ENCODE measurements around the gene KATNB1. TPM values are rescaled to one million over a fixed set of nuclear protein-coding genes. Genes with fewer than 3 reads are reported as not detected.

Gene KATNB1
- polyA plus RNA-seq, 1 of the 3 experiments (the other 2 are of a cell fraction): 43.7 TPM

DNA sequence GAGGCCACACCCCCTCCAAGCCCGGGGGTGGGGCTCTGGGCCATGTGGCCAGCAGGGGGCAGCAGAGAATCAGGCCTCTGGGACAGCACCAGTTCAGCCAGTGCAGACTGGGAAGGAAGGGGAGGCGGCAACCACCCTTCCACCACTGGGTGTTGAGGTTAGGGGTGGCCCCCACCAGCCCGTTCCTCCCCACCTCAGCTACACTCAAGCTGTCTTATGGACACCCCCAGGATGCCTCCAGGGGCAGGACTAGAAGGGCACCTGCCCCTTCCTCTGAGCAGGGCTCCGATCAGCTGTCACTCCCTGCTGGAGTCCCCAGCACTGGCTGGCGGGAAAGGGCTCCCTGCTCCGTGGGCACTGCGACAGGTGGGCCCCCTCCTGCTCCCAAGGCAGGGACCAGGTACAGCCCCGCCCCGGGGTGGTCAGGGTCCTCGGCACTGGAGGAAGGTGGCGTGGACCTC lies 21.8 kb downstream of the KATNB1 start:
- Histone ChIP-seq H3K36me3 (replicated peaks in 1 of 2; ENCODE audit: control insufficient read depth in 1 of 2, insufficient read depth in 2 of 2, low read length in 1 of 2) (peaks cover 0 to 54% of the 10 kb centered on the region in 2 experiments), H3K27ac (ENCODE audit: low read depth in 2 of 2, low read length in 1 of 2) (no peak overlapping the region), H3F3A (replicated peaks; ENCODE audit: insufficient read depth) (peaks cover 6% of the 10 kb centered on the region), H4K20me1 (ENCODE audit: insufficient read depth) (0 out of 2 replicates have a peak, but pooled peaks cover 2% of the 10 kb centered on the region), H3K9me2 (no peaks in the 10 kb centered on the region), H3K4me2 (no peak overlapping the region), H3K4me3 (ENCODE audit: low read depth in 2 of 2, low read length in 1 of 2) (peak overlapping the region in 1 of 2 experiments; percentile 17; a peak in 1 of 4 replicates), H3K9ac (no peak overlapping the region), H3K79me2 (ENCODE audit: insufficient read depth) (no peaks in the 10 kb centered on the region), H3K4me1 (ENCODE audit: control insufficient read depth in 1 of 2, insufficient read depth in 2 of 2, low read depth in 1 of 2, low read length in 1 of 2) (no peaks in the 10 kb centered on the region), H3K27me3 (ENCODE audit: insufficient read depth) (no peaks in the 10 kb centered on the region), H2AFZ (ENCODE audit: low read depth) (no peak overlapping the region), H3K9me3 (no peaks in the 10 kb centered on the region)
- WGBS (ENCODE audit: low lambda C conversion rate): 80% methylated on average over 2 of the region's 11 CpGs
- DNase-seq: peak; percentile 97
- CTCF ChIA-PET: interaction anchor here (0.5 to 4.8 kb wide), 43 partner anchors 8 to 561 kb away, joined by 3 to 57 read pairs (median 4); partner anchors contain the start of gene KATNB1
- POLR2A ChIA-PET: no interaction called here
- TF ChIP-seq RAD21 (IDR thresholded peaks at IDR 0.05; ENCODE audit: low read length): peak; percentile 84
- TF ChIP-seq, protein P1, sequence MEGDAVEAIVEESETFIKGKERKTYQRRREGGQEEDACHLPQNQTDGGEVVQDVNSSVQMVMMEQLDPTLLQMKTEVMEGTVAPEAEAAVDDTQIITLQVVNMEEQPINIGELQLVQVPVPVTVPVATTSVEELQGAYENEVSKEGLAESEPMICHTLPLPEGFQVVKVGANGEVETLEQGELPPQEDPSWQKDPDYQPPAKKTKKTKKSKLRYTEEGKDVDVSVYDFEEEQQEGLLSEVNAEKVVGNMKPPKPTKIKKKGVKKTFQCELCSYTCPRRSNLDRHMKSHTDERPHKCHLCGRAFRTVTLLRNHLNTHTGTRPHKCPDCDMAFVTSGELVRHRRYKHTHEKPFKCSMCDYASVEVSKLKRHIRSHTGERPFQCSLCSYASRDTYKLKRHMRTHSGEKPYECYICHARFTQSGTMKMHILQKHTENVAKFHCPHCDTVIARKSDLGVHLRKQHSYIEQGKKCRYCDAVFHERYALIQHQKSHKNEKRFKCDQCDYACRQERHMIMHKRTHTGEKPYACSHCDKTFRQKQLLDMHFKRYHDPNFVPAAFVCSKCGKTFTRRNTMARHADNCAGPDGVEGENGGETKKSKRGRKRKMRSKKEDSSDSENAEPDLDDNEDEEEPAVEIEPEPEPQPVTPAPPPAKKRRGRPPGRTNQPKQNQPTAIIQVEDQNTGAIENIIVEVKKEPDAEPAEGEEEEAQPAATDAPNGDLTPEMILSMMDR (IDR thresholded peaks at IDR 0.05): peak; percentile 92
- TF ChIP-seq EP300 (IDR thresholded peaks at IDR 0.05; ENCODE audit: borderline replicate concordance in 1 of 2, low read depth in 1 of 2, low read length in 1 of 2): no peak
- no peak for TF ChIP-seq TAF1 (IDR thresholded peaks at IDR 0.05; ENCODE audit: borderline replicate concordance, low read depth, low read length)
- TF ChIP-seq, protein P2, sequence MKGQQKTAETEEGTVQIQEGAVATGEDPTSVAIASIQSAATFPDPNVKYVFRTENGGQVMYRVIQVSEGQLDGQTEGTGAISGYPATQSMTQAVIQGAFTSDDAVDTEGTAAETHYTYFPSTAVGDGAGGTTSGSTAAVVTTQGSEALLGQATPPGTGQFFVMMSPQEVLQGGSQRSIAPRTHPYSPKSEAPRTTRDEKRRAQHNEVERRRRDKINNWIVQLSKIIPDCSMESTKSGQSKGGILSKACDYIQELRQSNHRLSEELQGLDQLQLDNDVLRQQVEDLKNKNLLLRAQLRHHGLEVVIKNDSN (IDR thresholded peaks at IDR 0.05; ENCODE audit: borderline replicate concordance, low read depth): no peak
- no peak for TF ChIP-seq NFIC (IDR thresholded peaks at IDR 0.05; ENCODE audit: borderline replicate concordance)
- no peak for TF ChIP-seq SIN3A (IDR thresholded peaks at IDR 0.05; ENCODE audit: borderline replicate concordance, low read depth, low read length)
- TF ChIP-seq, protein P3, sequence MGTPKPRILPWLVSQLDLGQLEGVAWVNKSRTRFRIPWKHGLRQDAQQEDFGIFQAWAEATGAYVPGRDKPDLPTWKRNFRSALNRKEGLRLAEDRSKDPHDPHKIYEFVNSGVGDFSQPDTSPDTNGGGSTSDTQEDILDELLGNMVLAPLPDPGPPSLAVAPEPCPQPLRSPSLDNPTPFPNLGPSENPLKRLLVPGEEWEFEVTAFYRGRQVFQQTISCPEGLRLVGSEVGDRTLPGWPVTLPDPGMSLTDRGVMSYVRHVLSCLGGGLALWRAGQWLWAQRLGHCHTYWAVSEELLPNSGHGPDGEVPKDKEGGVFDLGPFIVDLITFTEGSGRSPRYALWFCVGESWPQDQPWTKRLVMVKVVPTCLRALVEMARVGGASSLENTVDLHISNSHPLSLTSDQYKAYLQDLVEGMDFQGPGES (IDR thresholded peaks at IDR 0.05; ENCODE audit: low read depth, low read length): no peak
- TF ChIP-seq RFX5 (IDR thresholded peaks at IDR 0.05; ENCODE audit: low read length): no peak
- peak; percentile 85 for TF ChIP-seq SMC3 (IDR thresholded peaks at IDR 0.05; ENCODE audit: low read depth, low read length)
- TF ChIP-seq, protein P4, sequence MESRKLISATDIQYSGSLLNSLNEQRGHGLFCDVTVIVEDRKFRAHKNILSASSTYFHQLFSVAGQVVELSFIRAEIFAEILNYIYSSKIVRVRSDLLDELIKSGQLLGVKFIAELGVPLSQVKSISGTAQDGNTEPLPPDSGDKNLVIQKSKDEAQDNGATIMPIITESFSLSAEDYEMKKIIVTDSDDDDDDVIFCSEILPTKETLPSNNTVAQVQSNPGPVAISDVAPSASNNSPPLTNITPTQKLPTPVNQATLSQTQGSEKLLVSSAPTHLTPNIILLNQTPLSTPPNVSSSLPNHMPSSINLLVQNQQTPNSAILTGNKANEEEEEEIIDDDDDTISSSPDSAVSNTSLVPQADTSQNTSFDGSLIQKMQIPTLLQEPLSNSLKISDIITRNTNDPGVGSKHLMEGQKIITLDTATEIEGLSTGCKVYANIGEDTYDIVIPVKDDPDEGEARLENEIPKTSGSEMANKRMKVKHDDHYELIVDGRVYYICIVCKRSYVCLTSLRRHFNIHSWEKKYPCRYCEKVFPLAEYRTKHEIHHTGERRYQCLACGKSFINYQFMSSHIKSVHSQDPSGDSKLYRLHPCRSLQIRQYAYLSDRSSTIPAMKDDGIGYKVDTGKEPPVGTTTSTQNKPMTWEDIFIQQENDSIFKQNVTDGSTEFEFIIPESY (IDR thresholded peaks at IDR 0.05; ENCODE audit: borderline replicate concordance, low read depth): no peak
- no peak for TF ChIP-seq YY1 (IDR thresholded peaks at IDR 0.05; ENCODE audit: low read depth)
- TF ChIP-seq RXRA (IDR thresholded peaks at IDR 0.05; ENCODE audit: borderline replicate concordance, low read depth): no peak
- TF ChIP-seq MEF2A (IDR thresholded peaks at IDR 0.05; ENCODE audit: borderline replicate concordance, low read depth): no peak
- TF ChIP-seq ELF1 (IDR thresholded peaks at IDR 0.05): no peak
- no peak for TF ChIP-seq NRF1 (IDR thresholded peaks at IDR 0.05; ENCODE audit: low read depth, low read length)
- TF ChIP-seq RCOR1 (IDR thresholded peaks at IDR 0.05; ENCODE audit: low read length): no peak
- TF ChIP-seq, protein P5, sequence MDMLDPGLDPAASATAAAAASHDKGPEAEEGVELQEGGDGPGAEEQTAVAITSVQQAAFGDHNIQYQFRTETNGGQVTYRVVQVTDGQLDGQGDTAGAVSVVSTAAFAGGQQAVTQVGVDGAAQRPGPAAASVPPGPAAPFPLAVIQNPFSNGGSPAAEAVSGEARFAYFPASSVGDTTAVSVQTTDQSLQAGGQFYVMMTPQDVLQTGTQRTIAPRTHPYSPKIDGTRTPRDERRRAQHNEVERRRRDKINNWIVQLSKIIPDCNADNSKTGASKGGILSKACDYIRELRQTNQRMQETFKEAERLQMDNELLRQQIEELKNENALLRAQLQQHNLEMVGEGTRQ (IDR thresholded peaks at IDR 0.05; ENCODE audit: borderline replicate concordance, low read depth, low read length): no peak
- TF ChIP-seq GATA2 (CRISPR knock-in tag; IDR thresholded peaks at IDR 0.05): no peak
- TF ChIP-seq, protein P6, sequence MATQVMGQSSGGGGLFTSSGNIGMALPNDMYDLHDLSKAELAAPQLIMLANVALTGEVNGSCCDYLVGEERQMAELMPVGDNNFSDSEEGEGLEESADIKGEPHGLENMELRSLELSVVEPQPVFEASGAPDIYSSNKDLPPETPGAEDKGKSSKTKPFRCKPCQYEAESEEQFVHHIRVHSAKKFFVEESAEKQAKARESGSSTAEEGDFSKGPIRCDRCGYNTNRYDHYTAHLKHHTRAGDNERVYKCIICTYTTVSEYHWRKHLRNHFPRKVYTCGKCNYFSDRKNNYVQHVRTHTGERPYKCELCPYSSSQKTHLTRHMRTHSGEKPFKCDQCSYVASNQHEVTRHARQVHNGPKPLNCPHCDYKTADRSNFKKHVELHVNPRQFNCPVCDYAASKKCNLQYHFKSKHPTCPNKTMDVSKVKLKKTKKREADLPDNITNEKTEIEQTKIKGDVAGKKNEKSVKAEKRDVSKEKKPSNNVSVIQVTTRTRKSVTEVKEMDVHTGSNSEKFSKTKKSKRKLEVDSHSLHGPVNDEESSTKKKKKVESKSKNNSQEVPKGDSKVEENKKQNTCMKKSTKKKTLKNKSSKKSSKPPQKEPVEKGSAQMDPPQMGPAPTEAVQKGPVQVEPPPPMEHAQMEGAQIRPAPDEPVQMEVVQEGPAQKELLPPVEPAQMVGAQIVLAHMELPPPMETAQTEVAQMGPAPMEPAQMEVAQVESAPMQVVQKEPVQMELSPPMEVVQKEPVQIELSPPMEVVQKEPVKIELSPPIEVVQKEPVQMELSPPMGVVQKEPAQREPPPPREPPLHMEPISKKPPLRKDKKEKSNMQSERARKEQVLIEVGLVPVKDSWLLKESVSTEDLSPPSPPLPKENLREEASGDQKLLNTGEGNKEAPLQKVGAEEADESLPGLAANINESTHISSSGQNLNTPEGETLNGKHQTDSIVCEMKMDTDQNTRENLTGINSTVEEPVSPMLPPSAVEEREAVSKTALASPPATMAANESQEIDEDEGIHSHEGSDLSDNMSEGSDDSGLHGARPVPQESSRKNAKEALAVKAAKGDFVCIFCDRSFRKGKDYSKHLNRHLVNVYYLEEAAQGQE (IDR thresholded peaks at IDR 0.05; ENCODE audit: low read depth, low read length): no peak
- no peak for TF ChIP-seq GABPA (IDR thresholded peaks at IDR 0.05; ENCODE audit: low read depth)
- no peak for TF ChIP-seq EZH2phosphoT487 (IDR thresholded peaks at IDR 0.05; ENCODE audit: borderline replicate concordance, low read depth)
- TF ChIP-seq FOXM1 (IDR thresholded peaks at IDR 0.05; ENCODE audit: low read depth): no peak
